DMS114 treated with DMSO at 0.1 percent for 48 hours (cell line): ENCODE data around the gene RBM47.

Experiments
- DNase-seq: peaks from one replicate; lab custom pipeline; 2025; ENCODE audit not compliant: unreplicated experiment; lab: John Stamatoyannopoulos, UW

Gene RBM47

DNA sequence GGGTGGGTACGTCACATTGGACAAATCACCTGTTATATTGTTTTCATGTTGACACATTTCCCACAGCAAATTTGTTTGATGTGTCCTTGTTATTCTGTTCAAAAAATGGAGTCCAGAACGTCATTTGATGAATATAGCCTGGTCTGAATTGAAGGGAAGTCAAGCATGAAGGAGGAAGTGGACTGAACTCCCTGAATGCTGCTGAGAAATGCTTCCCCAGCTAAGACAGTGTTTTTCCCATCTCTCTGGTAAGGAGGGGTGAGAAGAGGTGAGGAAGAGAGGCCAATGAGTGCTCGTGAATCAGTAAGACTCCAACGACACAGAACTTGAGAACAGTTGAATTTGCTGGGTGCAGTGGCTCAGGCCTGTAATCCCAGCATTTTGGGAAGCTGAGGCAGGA, 127.4 kb downstream of the RBM47 start:
- DNase-seq = no peak

DNA sequence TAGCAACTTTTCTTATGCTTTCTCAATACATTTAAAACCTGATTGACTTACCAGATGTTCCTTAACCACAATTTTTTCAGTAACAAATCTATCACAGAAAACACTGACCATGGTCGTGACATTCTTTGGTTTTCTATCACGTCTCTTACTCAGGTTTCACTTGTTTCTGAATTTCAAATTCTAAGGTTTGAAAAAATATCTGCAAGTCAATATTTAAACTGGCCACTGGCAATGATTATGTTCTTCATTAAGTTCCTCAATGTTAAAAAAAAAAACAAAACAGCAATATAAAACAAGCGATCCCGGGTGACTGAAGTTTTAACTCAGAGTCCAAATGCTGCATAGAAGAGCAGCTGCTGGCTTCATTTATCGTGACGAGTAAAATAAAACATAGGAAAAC, 128.9 kb downstream of the RBM47 start:
- no peak for DNase-seq

DNA sequence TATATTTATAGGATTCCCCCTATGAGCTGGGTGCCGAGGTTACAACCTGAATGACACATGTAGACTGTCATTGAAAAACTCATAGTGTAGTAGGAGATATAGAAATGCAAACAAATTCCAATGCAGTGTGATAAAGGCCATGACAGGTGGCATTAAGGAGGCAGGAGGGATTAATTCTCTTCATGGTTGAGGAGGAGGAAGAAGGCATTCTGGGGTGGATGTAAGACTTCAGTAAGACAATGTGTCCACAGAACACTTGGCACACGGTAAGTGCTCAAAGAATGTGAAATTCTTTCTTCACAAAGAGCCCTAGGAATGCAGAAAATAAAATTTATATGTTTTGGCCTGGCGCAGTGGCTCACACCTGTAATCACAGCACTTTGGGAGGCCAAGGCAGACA, 136.5 kb downstream of the RBM47 start:
- no peak for DNase-seq

- no peak for DNase-seq
Observed at GRCh38 chr4:40492691-40493090, 137.0 kb downstream of the RBM47 start.

GRCh38 chr4:40490481-40490880, 139.2 kb downstream of the RBM47 start:
- DNase-seq = no peak

DNA sequence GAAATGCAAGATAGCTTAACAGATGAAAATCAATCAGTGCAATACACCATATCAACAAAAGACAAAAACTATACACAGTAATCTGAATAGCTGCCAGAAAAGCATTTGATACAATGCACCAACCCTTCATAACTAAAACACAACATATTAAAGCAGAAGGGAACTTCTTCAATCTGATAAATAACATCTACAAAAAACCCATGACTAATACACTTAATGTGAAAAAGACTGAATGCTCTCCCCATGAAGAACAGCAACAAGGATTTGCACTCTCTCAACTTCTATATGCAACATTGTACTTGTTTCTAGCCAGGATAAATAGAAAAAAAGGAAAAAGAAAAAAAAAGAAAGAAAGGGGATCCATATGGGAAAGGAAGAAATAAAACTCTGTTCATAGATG, 139.7 kb downstream of the RBM47 start:
- no peak for DNase-seq

DNA sequence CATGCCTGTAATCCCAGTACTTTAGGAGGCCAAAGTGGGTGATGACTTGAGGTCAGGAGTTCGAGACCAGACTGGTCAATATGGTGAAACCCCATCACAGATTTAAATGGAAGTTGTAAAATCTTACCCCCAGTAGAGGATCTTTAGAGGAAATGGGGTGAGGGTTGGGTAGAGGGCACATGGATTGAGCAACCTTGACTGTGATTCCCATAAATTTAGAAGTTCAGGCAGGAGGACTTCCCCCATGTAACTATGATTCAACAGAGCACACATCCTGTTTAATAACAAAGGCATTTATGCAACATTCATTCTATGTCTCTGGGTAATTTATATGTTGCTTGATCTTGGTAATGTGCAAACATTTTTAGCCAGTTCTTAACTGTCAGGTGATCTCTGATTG, 143.1 kb downstream of the RBM47 start:
- DNase-seq = no peak

- no peak for DNase-seq
Observed at GRCh38 chr4:40484346-40485090, 145.1 kb downstream of the RBM47 start.

GRCh38 chr4:40482985-40483647, 146.5 kb downstream of the RBM47 start:
- DNase-seq = no peak

DNA sequence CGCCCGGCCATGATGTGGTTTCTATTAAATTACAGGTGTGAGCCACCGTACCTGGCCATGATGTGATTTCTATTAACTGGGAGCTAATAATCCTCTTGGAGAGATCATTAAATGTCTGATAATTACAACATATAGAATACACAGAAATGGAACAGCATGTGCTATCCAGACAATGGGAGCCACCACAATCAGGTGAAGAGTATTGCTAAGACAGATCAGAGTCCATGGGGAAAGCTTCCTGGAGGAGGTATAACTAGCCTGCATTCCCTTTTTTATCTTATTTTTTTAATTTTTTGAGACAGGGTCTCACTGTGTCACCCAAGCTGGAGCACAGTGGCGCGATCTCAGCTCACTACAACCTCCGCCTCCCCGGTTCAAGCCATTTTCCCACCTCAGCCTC, 147.7 kb downstream of the RBM47 start:
- DNase-seq = no peak

DNA sequence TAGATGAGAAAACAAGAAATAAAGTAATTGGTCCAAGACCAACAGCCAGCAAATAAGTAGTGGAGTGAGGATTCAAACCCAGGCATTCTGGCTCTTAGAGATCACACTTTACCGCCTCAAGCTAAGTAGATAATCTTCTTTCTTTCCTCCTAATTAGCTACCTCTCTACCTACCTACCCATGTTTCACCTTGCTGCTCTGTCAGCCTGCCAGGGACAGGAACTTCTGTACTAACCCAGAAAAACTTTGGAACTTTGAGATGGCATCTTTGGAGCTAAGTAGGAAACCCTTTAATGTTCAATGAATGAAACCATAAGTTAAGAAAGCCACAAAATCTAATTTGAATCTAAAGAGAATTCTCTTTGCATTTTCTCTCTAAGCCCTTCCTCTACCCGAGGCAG, 149.4 kb downstream of the RBM47 start:
- DNase-seq = no peak

GRCh38 chr4:40479378-40479777, 150.3 kb downstream of the RBM47 start:
- DNase-seq = no peak

- DNase-seq = no peak
Observed at GRCh38 chr4:40475609-40476008, 154.1 kb downstream of the RBM47 start.

- DNase-seq = no peak
Observed at GRCh38 chr4:40473578-40474388, 155.9 kb downstream of the RBM47 start.

DNA sequence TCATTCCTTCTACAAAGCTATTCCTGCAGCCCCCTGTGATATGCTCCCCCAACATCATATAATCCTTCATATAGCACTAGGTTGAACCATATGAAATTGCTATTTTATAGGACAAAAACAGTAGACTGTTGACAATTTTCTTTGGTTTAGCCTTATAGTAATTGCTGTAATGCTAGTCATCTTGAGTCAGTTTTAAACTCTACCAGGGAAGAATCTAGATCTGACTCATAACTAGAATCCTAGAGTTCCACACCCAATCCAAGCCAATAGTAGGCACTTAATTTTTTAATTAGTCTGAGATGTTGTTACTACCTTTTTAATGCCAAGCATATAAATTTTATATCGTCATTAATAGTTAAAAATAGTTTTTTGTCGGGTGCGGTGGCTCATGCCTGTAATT, 157.7 kb downstream of the RBM47 start:
- no peak for DNase-seq

DNA sequence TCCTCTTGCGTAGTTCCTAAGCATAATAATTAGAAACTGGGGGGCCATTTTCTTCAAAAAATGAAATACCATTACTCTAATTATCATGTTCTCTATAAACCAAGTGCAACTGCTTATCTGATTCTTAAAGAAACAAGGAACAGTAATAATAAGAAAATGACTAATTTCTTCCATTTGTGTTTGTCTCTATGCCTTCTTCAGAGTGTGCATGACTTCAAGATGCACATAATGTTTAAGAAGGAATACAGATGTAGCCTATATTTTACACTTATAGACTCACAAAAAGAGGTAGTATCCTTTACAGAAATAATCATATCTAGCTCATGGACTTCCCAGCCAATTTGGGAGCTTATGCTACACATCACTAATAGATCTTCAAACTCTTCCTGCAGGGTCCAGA, 162.9 kb downstream of the RBM47 start:
- no peak for DNase-seq

DNA sequence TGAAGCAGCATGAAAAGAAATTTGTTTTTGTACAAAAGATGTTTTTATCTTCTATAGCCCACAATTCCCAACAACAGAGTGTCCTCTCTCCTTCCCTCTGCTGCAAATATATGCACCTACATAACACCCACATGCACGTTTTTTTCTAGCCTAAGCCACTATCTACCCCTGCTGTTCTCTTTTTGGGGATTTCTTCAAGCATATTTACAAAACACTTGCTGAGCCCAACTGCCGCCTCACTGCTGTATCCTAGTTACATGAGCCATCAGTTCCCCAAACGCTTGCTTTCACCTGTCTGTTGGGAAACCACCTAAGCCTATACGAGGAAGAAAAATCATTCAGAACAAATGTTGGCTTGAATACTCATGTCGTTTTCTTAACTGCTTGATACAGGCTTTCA, 167.3 kb downstream of the RBM47 start:
- DNase-seq = no peak

- DNase-seq = no peak
Observed at GRCh38 chr4:40461879-40462278, 167.8 kb downstream of the RBM47 start.

- DNase-seq = no peak
Observed at GRCh38 chr4:40461062-40461461, 168.6 kb downstream of the RBM47 start.

GRCh38 chr4:40458683-40459082, 171.0 kb downstream of the RBM47 start:
- DNase-seq = no peak

DNA sequence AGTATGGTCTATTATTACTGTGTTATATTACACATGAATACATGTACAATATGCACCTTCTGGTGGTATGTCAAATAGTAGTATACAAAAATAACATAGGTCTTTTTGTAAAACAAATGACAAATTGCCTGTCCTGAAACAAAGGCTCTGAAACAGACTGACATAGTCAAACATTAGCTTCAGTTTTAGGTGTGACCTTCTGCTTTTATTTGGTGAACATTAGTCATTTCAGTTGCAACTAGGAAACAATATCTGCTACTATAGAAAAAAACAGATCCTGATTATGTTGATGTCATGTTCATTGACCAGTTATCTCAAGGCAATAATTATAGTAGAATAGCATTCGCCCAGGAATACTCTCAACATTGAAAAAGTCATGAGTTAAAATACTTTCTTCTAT, 171.6 kb downstream of the RBM47 start:
- DNase-seq = no peak

DNA sequence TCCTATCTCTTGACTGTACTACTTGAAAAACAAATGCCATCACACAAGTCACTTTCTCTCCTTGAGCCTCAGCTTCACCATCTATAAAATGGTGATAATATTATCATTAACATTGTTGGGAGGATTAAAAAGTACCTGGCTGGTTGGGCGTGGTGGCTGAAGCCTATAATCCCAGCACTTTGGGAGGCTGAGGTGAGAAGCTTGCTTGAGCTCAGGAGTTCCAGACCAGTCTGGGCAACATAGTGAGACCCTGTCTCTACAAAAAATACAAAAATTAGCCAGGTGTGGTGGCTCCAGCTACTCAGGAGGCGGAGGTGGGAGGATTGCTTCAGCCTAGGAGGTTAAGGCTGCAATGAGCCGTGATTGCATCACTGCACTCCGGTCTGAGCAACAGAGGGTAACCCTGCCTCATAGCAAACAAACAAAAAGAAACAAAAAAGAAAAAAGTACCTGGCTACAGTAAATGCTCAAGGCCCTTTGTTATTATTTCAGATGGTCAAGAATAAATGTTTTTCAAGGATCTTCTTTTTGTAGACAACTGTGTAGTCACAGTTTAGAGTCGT, 174.2 kb downstream of the RBM47 start:
- DNase-seq = no peak
